Mesodermal cell (in vitro differentiated cells): ENCODE measurements around the gene COPS9.

Experiments used
- H3K27ac ChIP-seq: 2 replicates; pipeline ENCODE4 v1.7.0; 2013; ENCODE audit warnings: mild to moderate bottlenecking, low read depth, low read length, moderate library complexity; ENCODE audit not compliant: severe bottlenecking
- H3K36me3 ChIP-seq: 2 replicates; pipeline ENCODE4 v1.7.1; 2013; ENCODE audit warnings: mild to moderate bottlenecking, low read length, moderate library complexity; ENCODE audit not compliant: control insufficient read depth, insufficient read depth
- H3K4me1 ChIP-seq: one replicate; pipeline ENCODE4 v1.7.1; 2013; ENCODE audit warnings: mild to moderate bottlenecking, low read length; ENCODE audit not compliant: insufficient read depth, control insufficient read depth, poor library complexity, severe bottlenecking
- H3K4me3 ChIP-seq: 2 replicates; pipeline ENCODE4 v1.7.0; 2013; ENCODE audit warnings: low read length, control low read depth, mild to moderate bottlenecking; ENCODE audit not compliant: insufficient read depth, poor library complexity, severe bottlenecking; ENCODE audit errors: extremely low read depth
- H3K9me3 ChIP-seq: 2 replicates; pipeline ENCODE4 v1.7.1; 2013; ENCODE audit warnings: mild to moderate bottlenecking, low read length, moderate library complexity; ENCODE audit not compliant: control insufficient read depth
- WGBS, 2 experiments: methylation state at CpG; one replicate each; pipeline ENCODE4 v1.1.5; 2013; ENCODE audit warnings: missing lambda C conversion rate in 2 of 2; ENCODE audit not compliant: insufficient coverage in 2 of 2; 5-methylcytosine and 5-hydroxymethylcytosine counted together

COPS9 gene

GRCh38 chr2:240165034-240165433, 28.9 kb upstream of the COPS9 start:
- Histone ChIP-seq H3K27ac (no peak overlapping the region), H3K36me3 (no peaks in the 10 kb centered on the region), H3K4me3 (no peak overlapping the region), H3K4me1 (no peaks in the 10 kb centered on the region), H3K9me3 (no peaks in the 10 kb centered on the region)
- WGBS, 2 experiments: 93 to 96% methylated on average over 6 to 8 of the region's 10 CpGs

GRCh38 chr2:240164586-240164985, 28.5 kb upstream of the COPS9 start:
- Histone ChIP-seq H3K4me3 (no peak overlapping the region), H3K27ac (no peak overlapping the region), H3K9me3 (no peaks in the 10 kb centered on the region), H3K4me1 (no peaks in the 10 kb centered on the region), H3K36me3 (no peaks in the 10 kb centered on the region)
- WGBS, 2 experiments: 82 to 87% methylated on average over 4 of the region's 5 CpGs

GRCh38 chr2:240163844-240164574, 27.9 kb upstream of the COPS9 start:
- H3K4me3 ChIP-seq: no peak overlapping the region
- no peaks in the 10 kb centered on the region for H3K4me1 ChIP-seq
- H3K36me3 ChIP-seq: no peaks in the 10 kb centered on the region
- 81 to 95% methylated on average over 4 of the region's 4 CpGs for WGBS, 2 experiments
- no peak overlapping the region for H3K27ac ChIP-seq
- no peaks in the 10 kb centered on the region for H3K9me3 ChIP-seq

GRCh38 chr2:240162939-240163714, 27.0 kb upstream of the COPS9 start:
- no peaks in the 10 kb centered on the region for H3K36me3 ChIP-seq
- H3K4me3 ChIP-seq: no peak overlapping the region
- H3K27ac ChIP-seq: no peak overlapping the region
- no peaks in the 10 kb centered on the region for H3K9me3 ChIP-seq
- WGBS, 2 experiments: 88 to 90% methylated on average over 10 to 12 of the region's 16 CpGs
- H3K4me1 ChIP-seq: no peaks in the 10 kb centered on the region

- Histone ChIP-seq H3K36me3 (no peaks in the 10 kb centered on the region), H3K4me1 (no peaks in the 10 kb centered on the region), H3K9me3 (no peaks in the 10 kb centered on the region), H3K27ac (no peak overlapping the region), H3K4me3 (no peak overlapping the region)
- 85 to 91% methylated on average over 5 to 6 of the region's 6 CpGs for WGBS, 2 experiments
These were observed 26.4 kb upstream of the COPS9 start for GRCh38 chr2:240162531-240162930.

- Histone ChIP-seq H3K4me1 (no peaks in the 10 kb centered on the region), H3K9me3 (no peaks in the 10 kb centered on the region), H3K4me3 (no peak overlapping the region), H3K27ac (no peak overlapping the region), H3K36me3 (no peaks in the 10 kb centered on the region)
- WGBS, 2 experiments: 85 to 100% methylated on average over 1 to 4 of the region's 5 CpGs
These were observed 25.9 kb upstream of the COPS9 start for GRCh38 chr2:240162032-240162431.

- Histone ChIP-seq H3K4me1 (no peaks in the 10 kb centered on the region), H3K27ac (no peak overlapping the region), H3K36me3 (no peaks in the 10 kb centered on the region), H3K9me3 (no peaks in the 10 kb centered on the region), H3K4me3 (no peak overlapping the region)
- 85% methylated on average over 20 of the region's 21 CpGs for WGBS, 2 experiments
These were observed 25.1 kb upstream of the COPS9 start for GRCh38 chr2:240161087-240161750.

- H3K36me3 ChIP-seq: no peaks in the 10 kb centered on the region
- H3K9me3 ChIP-seq: no peaks in the 10 kb centered on the region
- no peak overlapping the region for H3K4me3 ChIP-seq
- no peak overlapping the region for H3K27ac ChIP-seq
- WGBS, 2 experiments: 88 to 90% methylated on average over 16 to 18 of the region's 18 CpGs
- H3K4me1 ChIP-seq: no peaks in the 10 kb centered on the region
These were observed 24.4 kb upstream of the COPS9 start for GRCh38 chr2:240160291-240161086.

- H3K27ac ChIP-seq: no peak overlapping the region
- no peak overlapping the region for H3K4me3 ChIP-seq
- H3K9me3 ChIP-seq: no peaks in the 10 kb centered on the region
- no peaks in the 10 kb centered on the region for H3K4me1 ChIP-seq
- 82 to 83% methylated on average over 15 to 17 of the region's 21 CpGs for WGBS, 2 experiments
- no peaks in the 10 kb centered on the region for H3K36me3 ChIP-seq
These were observed 23.2 kb upstream of the COPS9 start for GRCh38 chr2:240159251-240159839.

- WGBS, 2 experiments: 88 to 99% methylated on average over 5 of the region's 5 CpGs
- no peaks in the 10 kb centered on the region for H3K9me3 ChIP-seq
- H3K4me1 ChIP-seq: no peaks in the 10 kb centered on the region
- no peak overlapping the region for H3K4me3 ChIP-seq
- H3K36me3 ChIP-seq: no peaks in the 10 kb centered on the region
- no peak overlapping the region for H3K27ac ChIP-seq
These were observed 21.0 kb upstream of the COPS9 start for GRCh38 chr2:240157147-240157470.
